ENCODE results near the gene NHS. TPM values are rescaled to one million over a fixed set of nuclear protein-coding genes. Genes with fewer than 3 reads are reported as not detected.

NHS gene
- total and polyA plus RNA-seq, 2 of the 4 experiments (the other 2 are of a cell fraction), result 0.36 to 0.90 TPM

GRCh38 chrX:17637235-17637634 is 262.2 kb downstream of the NHS start:
- Histone ChIP-seq H4K91ac (ENCODE audit: insufficient read depth, low read depth, low read length) (no peak overlapping the region), H2BK20ac (ENCODE audit: low read depth, low read length) (no peak overlapping the region), H4K8ac (ENCODE audit: low read depth in 2 of 2, low read length in 2 of 2) (no peak overlapping the region), H3K27me3 (ENCODE audit: control insufficient read depth, insufficient read depth, low read length) (no peaks in the 10 kb centered on the region; the same call in 1 of the 2 replicates), H3K9ac (ENCODE audit: low read depth, low read length) (no peak overlapping the region), H3K36me3 (ENCODE audit: control insufficient read depth, insufficient read depth, low read length) (no peaks in the 10 kb centered on the region), H3K23ac (ENCODE audit: low read depth, low read length) (no peak overlapping the region), H2AK5ac (ENCODE audit: low read depth, low read length) (no peak overlapping the region), H4K20me1 (ENCODE audit: insufficient read depth, low read length) (no peaks in the 10 kb centered on the region), H2AFZ (replicated peaks; ENCODE audit: low read length, poor library complexity) (no peak overlapping the region), H2AK9ac (replicated peaks; ENCODE audit: low read depth, low read length, poor library complexity) (no peak overlapping the region), H4K5ac (ENCODE audit: low read depth, low read length) (no peak overlapping the region), H2BK15ac (ENCODE audit: low read depth, low read length) (no peak overlapping the region), H3K9me3 (ENCODE audit: control insufficient read depth, insufficient read depth, low read length) (no peaks in the 10 kb centered on the region), H3K27ac (ENCODE audit: insufficient read depth, low read length) (no peak overlapping the region), H3K79me1 (ENCODE audit: low read depth in 1 of 2, low read length in 2 of 2) (no peaks in the 10 kb centered on the region; a peak in 1 of 4 replicates), H2BK120ac (ENCODE audit: low read depth, low read length) (no peak overlapping the region), H3K14ac (replicated peaks; ENCODE audit: low read depth, low read length) (no peak overlapping the region), H3K56ac (ENCODE audit: extremely low read depth, insufficient read depth, low read length) (no peak overlapping the region), H3K18ac (ENCODE audit: low read depth, low read length) (no peak overlapping the region), H3K4me2 (ENCODE audit: low read depth, low read length) (no peak overlapping the region), H3K4ac (ENCODE audit: low read depth, low read length) (no peak overlapping the region), H3K4me1 (ENCODE audit: control insufficient read depth, insufficient read depth, low read length) (peaks cover 2% of the 10 kb centered on the region; the same call in 1 of the 2 replicates), H3K4me3 (ENCODE audit: insufficient read depth, low read depth, low read length) (no peak overlapping the region), H2BK5ac (ENCODE audit: low read depth, low read length, poor library complexity, severe bottlenecking) (no peak overlapping the region), H3K9me1 (ENCODE audit: insufficient read depth, low read length) (no peaks in the 10 kb centered on the region)
- dilution Hi-C loops (cut with HindIII; ENCODE audit: low sequenced_read_pairs, unreplicated experiment) (no loop called here), in situ Hi-C loops (cut with MboI; ENCODE audit: low sequenced_read_pairs) (no loop called here), intact Hi-C loops (cut with micrococcal nuclease) (no loop called here)
- ChIA-PET CTCF (no interaction called here), POLR2A (ENCODE audit: unreplicated experiment) (no interaction called here)
- DNase-seq, result no peak
- no CpG with 5 or more reads among the region's 4 CpGs for WGBS, 2 experiments (ENCODE audit: extremely low coverage in 2 of 2, insufficient read length in 1 of 2)
- TF ChIP-seq SMC3 (IDR thresholded peaks at IDR 0.05; ENCODE audit: low read depth, low read length) (no peak), RCOR1 (IDR thresholded peaks at IDR 0.05; ENCODE audit: insufficient replicate concordance, low read length) (no peak), NFE2L2 (IDR thresholded peaks at IDR 0.05; ENCODE audit: low read depth, low read length) (no peak), CTCF (conservative IDR thresholded peaks at IDR 0.05; ENCODE audit: low read depth, low read length) (no peak), RAD21 (IDR thresholded peaks at IDR 0.05; ENCODE audit: low read length) (no peak), MAZ (IDR thresholded peaks at IDR 0.05; ENCODE audit: borderline replicate concordance, low read depth, low read length) (no peak), RFX5 (IDR thresholded peaks at IDR 0.05; ENCODE audit: low read depth, low read length) (no peak), MXI1 (IDR thresholded peaks at IDR 0.05; ENCODE audit: borderline replicate concordance, low read depth, low read length) (no peak), CHD1 (IDR thresholded peaks at IDR 0.05; ENCODE audit: low read depth, low read length) (no peak), BHLHE40 (IDR thresholded peaks at IDR 0.05; ENCODE audit: low read depth, low read length) (no peak), MAFK (IDR thresholded peaks at IDR 0.05; ENCODE audit: low read depth, low read length) (no peak), POLR2A (IDR thresholded peaks at IDR 0.05; ENCODE audit: low read depth, low read length) (no peak), ELK1 (IDR thresholded peaks at IDR 0.05; ENCODE audit: borderline replicate concordance, low read depth, low read length) (no peak), CEBPB (IDR thresholded peaks at IDR 0.05; ENCODE audit: low read depth, low read length) (no peak), USF2 (IDR thresholded peaks at IDR 0.05; ENCODE audit: low read depth, low read length) (no peak), FOS (IDR thresholded peaks at IDR 0.05; ENCODE audit: low read depth, low read length) (no peak)
- no TSS peak for BruUV-seq (replicated peaks)
- ATAC-seq (ENCODE audit: low read depth), result no peak
